NOMO-1 (cell line): ENCODE data around the gene ZSWIM5.
"Not testable (repeated sequence)": the region's sequence is repeated elsewhere in the genome, so short reads cannot be mapped to it uniquely, and the experiment has no call there.

Source experiments
- DNase-seq, 2 experiments: peaks; one replicate each; lab custom pipeline; 2025; ENCODE audit not compliant: unreplicated experiment in 2 of 2; lab: John Stamatoyannopoulos, UW

ZSWIM5 gene

DNA sequence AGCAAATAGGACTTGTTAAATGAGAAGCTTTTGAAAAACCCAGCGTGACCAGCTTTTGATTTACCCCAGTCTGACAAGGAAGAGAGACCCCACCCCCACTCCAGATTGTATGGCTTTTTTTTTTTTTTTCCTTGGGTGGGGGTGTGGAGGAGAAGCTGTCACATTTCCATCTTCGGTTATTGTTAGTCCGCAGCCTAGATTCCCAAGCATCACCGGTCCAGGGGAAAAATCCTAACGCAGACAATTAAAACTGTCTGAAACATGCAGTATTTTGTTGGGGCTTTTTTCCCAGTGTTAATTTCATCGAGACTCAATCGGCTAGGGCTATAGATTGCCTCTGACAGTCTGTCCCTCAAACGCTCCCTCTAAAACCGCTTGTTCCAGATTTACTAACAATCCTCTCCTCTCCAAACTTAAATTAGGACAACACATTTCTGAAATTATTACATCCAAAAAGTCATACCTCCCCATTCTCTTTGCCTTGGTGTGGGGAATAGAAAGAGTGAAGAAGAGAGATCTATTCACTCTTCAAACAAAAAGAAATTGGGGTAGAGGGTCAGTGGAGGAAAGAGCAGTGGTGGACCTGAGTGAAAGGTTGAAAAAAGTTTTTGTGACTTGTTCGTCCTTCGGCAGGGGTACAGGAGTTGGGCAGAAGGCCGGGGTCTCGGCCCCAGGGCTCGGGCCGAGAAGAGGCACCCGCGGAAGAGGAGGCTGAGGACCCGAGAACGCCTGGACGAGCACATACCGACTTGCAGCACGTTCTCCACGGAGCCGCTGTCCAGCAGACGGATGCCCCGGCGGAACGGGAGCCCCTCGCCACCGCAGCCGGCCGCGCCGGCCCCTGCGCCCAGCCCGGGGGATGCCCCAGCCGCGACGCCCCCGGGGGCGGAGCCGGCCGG, 1.1 kb downstream of the ZSWIM5 start:
- no peak for DNase-seq

DNA sequence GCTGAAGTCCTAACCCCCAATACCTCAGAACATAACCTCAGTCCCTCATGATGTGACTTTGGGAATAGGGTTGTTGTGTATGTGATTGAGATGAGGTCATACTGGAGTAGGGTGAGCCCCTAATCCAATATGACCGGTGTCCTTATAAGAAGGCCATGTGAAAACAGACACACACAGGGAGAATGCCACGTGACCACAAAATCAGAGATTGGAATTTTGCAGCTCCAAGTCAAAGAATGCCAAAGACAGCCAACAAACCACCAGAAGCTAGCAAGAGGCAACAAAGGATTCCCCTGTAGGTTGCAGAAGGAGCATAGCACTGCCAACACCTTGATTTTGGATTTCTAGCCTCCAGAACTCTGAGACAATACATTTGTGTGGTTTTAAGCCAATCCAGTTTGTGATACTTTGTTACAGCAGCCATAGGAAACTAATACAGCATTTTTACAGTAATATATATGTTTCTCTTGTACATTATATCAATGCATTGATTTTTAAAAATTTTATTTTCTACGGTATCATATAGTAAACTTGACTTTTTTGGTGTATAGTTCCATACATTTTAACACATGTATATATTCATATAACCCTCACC, 5.4 kb downstream of the ZSWIM5 start:
- no peak for DNase-seq

DNA sequence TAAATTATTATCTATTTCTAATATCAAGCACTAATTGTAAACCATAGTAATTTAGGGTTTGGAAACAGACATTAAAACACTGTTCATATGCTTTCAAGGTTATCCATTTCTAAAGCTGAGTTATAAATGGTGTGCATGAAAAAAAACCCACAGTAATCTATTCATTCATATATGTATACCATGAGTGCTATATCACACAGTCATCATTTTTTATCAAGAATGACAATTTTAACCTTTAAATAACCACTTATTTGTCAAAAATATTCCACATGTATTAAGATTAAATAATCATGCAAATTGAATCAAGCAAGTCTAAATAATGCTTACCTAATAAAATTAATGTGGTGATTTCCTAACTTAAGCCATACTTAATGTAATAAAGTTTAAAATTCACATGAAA, 6.0 kb downstream of the ZSWIM5 start:
- DNase-seq: no peak

DNA sequence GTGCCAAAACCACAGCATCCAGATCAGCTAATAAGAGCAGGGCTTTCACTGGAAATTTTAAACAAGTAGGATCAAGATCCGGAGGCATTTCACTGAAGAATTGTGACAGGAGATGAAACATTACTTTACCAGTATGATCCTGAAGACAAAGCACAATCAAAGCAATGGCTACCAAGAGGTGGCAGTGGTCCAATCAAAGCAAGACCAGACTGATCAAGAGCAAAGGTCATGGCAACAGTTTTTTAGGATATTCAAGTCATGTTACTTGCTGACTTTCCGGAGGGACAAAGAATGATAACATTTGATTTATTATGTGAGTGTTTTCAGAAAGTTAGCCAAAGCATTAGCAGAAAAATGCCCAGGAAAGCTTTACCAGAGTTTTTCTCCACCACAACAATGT, 8.2 kb downstream of the ZSWIM5 start:
- DNase-seq: no peak

DNA sequence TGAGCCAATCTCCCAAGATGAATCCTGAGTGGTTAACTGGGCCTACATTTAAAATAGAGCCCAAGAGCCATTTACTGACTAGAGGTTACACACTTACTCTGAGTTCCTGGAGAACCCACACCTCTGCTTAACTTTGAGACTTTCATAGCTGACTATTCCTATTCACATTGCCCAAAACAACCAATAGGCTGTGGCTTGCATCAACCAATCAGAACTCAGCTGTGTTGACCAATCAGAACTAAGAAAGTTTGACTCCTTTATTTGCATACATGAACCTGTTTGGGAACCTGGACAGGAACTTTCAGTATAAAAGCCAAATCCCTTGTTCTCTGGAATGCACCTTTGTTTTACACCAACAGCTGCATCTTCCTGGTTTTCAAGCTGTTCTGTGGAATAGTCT, 9.5 kb downstream of the ZSWIM5 start:
- no peak for DNase-seq

DNA sequence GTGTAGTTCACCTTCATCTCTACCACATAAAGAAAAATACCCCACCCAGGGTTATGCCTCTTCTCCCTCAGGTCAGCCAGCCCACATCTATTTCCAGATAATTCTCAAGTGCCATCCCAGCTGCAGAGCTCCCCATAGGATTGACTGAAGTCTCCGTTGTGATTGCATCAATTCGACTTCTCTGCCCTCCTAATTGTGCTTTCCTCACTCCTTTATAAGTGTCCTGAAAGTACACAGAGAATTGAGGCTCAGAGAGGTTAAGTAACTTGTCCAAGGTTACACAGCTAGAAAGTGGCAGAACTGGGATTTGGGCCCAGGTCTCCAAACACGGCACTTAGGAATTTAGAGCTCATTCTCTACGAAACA, 15.0 kb downstream of the ZSWIM5 start:
- DNase-seq: no peak

DNA sequence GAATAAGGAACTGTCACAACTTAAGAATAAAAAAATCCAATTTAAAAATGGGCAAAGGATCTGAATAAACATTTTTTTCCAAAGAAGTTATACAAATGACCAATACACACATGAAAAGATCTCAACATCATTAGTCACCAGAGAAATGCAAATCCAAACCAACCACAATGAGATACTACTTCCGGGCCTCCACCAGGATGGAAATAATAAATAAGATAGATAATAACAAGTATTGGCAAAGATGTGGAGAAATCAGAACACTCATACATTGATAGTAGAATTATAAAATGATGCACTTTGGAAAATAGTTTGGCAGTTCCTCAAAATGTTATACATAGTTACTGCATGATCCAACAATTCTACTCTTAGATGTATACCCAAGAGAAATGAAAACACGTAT, 18.7 kb downstream of the ZSWIM5 start:
- no peak for DNase-seq

DNA sequence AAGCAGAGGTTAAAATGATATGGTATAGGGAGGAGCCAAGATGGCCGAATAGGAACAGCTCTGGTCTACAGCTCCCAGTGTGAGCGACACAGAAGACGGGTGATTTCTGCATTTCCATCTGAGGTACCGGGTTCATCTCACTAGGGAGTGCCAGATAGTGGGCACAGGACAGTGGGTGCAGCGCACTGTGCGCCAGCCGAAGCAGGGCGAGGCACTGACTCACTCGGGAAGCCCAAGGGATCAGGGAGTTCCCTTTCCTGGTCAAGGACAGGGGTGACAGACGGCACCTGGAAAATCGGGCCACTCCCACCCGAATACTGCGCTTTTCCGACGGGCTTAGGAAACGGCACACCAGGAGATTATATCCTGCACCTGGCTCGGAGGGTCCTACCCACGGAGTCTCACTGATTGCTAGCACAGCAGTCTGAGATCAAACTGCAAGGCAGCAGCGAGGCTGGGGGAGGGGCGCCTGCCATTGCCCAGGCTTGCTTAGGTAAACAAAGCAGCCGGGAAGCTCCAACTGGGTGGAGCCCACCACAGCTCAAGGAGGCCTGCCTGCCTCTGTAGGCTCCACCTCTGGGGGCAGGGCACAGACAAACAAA, 26.4 kb downstream of the ZSWIM5 start:
- DNase-seq: not testable (repeated sequence)

DNA sequence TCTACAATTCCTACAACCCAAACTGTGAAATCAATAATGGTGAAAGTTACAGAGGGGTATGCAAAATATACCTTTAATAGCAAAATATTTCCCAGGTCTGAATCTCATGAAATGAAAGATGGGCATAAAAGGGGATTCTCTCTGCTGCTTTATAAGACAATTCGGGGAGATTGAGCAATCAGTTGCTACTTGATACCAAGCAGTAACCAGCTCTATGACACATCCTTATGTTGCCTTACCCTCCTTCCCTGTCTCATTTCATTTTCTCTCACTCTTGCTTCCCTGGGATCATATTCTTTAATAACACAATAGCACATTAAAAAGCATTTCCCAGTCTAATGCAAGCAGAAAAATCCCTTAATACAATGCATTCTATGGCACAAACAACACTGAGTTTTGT, 29.0 kb downstream of the ZSWIM5 start:
- DNase-seq: no peak

DNA sequence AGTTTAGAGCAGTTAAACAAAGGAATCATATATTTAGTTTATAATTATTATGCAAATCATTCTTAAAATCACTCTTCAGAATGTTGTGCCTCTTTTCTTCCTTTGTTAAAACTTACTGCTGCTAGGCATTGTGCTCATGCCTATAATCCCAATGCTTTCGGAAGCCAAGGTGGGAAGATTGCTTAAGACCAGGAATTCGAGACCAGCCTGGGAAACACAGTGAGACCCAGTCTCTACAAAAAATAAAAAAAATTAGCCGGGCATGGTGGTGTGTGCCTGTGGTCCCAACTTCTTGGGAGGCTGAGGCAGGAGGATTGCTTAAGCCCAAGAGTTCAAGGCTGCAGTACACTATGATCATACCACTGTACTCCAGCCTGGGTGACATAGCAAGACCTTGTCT, 33.6 kb downstream of the ZSWIM5 start:
- no peak for DNase-seq

DNA sequence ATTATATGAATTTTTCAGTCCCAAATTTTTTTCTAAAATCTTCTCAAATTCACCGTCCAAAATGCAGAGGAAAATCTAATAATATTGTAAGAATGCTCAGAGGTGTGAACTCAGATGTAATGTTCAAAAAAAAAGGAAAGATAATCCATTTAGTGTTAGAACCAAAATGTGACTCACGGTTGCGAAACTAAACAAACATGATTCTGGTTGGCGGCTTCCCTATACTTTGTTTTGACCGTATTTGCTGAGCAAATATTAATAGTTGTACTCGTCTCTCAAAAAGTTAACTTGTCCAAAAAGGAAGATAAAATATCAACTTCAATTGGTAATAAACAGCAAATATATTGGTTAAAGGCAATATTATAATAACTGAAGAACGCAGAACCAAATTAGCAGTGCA, 34.4 kb downstream of the ZSWIM5 start:
- peak; percentile 22 to 75 for DNase-seq

DNA sequence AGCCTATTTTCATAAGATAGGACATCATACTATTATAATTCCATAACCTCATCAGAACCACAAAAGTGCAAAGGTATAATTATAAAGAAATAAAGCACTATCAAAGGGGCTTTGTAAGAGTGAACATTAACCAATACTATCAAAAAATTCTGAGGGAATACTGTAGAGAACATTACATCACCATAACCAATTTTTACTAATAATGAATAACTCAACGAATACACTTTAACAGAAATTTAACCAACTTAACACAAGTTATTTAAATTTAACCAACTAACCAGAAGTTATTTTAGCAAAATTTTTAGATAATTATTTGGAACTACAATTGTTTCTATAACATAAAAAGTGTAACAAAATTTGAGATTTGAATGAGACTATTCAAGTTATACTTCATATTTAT, 34.8 kb downstream of the ZSWIM5 start:
- no peak for DNase-seq

DNA sequence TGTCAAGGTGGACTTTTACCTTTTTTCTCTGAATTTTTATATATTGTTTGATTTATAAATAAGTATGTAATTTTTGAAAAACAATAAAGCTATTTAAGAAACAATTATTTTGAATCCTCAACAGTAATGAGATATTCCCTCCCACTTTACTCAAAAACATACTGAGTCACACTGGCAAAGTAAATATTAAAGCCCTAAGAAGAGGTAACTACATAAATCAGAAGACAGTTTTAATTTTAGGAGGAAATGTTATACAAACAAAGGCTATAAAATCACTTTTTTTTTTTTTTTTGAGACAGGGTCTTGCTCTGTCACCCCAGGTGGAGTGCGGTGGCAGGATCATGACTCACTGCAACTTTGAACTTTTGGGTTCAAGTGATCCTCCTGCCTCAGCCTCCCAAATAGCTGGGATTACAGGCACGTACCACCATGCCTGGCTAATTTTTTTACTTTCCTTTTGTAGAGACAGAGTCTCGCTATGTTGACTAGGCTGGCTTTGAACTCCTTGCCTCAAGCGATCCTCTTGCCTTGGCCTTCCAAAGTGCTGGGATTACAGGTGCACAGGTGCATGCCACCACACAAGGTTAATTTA, 36.2 kb downstream of the ZSWIM5 start:
- DNase-seq: no peak

DNA sequence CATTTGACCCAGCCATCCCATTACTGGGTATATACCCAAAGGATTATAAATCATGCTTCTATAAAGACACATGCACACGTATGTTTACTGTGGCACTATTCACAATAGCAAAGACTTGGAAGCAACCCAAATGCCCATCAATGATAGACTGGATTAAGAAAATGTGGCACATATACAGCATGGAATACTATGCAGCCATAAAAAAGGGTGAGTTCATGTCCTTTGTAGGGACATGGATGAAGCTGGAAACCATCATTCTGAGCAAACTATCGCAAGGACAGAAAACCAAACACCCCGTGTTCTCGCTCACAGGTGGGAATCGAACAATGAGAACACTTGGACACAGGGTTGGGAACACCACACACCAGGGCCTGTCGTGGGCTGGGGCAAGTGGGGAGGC, 38.5 kb downstream of the ZSWIM5 start:
- DNase-seq: not testable (repeated sequence)

DNA sequence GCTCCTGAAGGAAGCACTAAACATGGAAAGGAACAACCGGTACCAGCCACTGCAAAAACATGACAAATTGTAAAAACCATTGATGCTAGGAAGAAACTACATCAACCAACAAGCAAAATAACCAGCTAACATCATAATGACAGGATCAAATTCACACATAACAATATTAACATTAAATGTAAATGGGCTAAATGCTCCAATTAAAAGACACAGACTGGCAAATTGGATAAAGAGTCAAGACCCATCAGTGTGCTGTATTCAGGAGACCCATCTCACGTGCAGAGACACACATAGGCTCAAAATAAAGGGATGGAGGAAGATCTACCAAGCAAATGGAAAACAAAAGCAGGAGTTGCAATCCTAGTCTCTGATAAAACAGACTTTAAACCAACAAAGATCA, 42.1 kb downstream of the ZSWIM5 start:
- not testable (repeated sequence) for DNase-seq

DNA sequence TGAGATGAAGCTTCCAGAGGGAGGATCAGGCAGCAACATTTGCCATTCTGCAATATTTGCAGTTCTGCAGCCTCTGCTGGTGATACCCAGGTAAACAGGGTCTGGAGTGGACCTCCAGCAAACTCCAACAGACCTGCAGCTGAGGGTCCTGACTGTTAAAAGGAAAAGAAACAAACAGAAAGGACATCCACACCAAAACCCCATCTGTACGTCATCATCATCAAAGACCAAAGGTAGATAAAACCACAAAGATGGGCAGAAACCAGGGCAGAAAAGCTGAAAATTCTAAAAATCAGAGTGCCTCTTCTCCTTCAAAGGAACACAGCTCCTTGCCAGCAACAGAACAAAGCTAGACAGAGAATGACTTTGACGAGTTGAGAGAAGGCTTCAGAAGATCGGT, 43.3 kb downstream of the ZSWIM5 start:
- not testable (repeated sequence) for DNase-seq

DNA sequence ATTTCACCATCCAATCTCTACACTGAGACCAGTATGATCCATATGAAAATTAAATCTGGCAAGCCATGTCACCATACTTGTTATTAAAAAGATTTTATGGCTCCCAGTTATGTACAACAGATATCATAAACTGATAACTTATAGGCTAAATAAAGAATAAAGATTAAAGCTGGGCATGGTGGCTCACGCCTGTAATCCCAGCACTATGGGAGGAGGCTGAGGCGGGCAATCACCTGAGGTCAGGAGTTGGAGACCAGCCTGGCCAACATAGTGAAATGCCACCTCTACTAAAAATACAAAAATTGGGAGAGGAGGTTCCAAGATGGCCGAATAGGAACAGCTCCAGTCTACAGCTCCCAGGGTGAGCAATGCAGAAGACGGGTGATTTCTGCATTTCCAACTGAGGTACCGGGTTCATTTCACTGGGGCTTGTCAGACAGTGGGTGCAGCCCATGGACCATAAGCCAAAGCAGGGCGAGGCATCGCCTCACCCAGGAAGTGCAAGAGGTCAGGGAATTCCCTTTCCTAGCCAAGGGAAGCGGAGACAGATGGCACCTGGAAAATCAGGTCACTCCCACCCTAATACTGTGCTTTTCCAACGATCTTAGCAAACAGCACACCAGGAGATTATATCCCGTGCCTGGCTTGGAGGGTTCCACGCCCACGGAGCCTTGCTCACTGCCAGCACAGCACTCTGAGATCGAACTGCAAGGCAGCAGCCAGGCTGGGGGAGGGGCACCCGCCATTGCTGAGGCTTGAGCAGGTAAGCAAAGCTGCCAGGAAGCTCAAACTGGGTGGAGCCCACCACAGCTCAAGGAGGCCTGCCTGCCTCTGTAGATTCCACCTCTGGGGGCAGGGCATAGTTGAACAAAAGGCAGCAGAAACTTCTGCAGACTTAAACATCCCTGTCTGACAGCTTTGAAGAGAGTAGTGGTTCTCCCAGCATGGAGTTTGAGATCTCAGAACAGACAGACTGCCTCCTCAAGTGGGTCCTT, 44.1 kb downstream of the ZSWIM5 start:
- DNase-seq: not testable (repeated sequence)

DNA sequence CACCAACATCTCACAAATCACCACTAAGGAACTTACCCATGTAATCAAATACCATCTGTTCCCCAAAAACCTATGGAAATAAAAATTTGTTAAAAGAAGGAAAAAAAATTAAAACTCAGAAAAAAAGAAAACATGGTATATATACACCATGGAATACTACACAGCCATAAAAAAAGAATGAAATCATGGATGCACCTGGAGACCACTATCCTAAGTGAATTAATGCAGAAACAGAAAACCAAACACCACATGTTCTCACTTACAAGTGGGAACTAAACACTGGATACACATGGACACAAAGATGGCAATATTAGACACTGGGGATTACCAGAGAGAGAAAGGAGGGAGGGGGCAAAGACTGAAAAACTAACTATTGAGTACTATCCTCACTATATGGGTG, 50.4 kb downstream of the ZSWIM5 start:
- DNase-seq: no peak

DNA sequence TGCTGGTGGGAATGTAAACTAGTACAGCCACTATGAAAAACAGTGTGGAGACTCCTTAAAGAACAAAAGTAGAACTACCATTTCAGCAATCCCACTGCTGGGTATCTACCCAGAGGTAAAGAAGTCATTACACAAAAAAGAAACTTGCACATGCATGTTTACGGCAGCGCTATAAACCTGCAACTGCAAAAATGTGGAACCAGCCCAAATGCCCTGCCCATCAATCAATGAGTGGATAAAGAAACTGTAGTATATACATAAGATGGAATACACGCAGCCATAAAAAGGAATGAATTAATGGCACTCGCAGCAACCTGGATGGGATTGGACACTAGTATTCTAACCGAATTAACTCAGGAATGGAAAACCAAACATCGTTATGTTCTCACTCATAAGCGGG, 51.0 kb downstream of the ZSWIM5 start:
- no peak for DNase-seq

DNA sequence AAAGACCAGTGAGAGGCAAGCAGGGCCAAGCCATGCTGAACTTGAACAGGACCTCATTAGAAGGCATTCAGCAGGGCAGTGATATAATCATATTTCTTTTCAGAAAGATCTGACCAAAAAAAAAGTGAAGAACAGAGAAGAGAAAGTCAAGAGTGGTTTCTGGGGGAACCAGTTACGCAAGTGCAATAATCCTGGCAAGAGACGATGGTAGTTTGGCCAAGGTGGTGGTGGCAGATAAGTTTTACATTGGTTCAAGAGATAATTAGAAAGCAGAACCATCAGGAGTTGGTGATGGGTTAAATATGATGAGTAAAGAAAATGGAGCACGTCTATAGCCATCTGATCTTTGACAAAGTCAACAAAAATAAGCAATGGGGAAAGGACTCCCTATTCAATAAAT, 54.3 kb downstream of the ZSWIM5 start:
- no peak for DNase-seq
